ENCODE results near the gene BCL11B.

DNA sequence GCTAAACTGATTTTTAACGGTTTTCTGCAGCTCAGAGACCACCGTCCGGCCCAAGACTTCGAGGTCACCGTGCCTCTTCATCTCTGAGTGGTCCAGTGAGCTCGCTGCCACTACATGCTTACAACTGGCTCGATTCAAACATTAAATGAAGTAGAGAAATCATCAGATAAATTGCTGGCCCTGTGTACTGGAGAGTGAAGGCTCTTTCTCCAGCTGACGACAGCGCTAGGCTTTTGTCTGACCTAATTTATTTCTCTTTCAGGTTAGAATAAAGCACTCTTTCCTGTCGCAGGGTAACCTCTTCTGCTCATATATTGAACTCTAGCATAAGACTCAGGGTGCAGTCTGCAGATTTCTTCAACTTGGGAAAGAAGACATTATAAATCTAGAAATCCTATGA is 6.4 kb downstream of the BCL11B start:
- TF ChIP-seq CREB1 (IDR thresholded peaks at IDR 0.05; ENCODE audit: low read depth) = no peak
- no peak for TF ChIP-seq NR2F1 (conservative IDR thresholded peaks at IDR 0.05)
- TF ChIP-seq TAF1 (IDR thresholded peaks at IDR 0.05; ENCODE audit: borderline replicate concordance, low read depth, low read length) = no peak
